Right renal pelvis (tissue), 4 donors: ENCODE data around the gene ST3GAL4. TPM values are rescaled to one million over a fixed set of nuclear protein-coding genes. Genes with fewer than 3 reads are reported as not detected.

Experiments
- DNase-seq, 4 donors: peaks; one replicate each; pipeline ENCODE4 v3.0.0-alpha.2; 2013; ENCODE audit warnings: low read depth in 4 of 4, low spot score in 3 of 4, missing footprints in 1 of 4
- polyA plus RNA-seq, 4 donors: library from polyadenylated mRNA; unstranded; fragments of 120-200 nt; gene quantifications; one replicate each; pipeline ENCODE4 v1.2.1, GENCODE V29; 2013; ENCODE audit not compliant: insufficient read length in 4 of 4

ST3GAL4 gene
- polyA plus RNA-seq, 4 donors: 17.1 to 21.9 (median 19.6) TPM

- DNase-seq: no peak
These were observed 47.6 kb downstream of the ST3GAL4 start for GRCh38 chr11:126403022-126403581.

GRCh38 chr11:126403658-126404057 is 48.2 kb downstream of the ST3GAL4 start:
- no peak for DNase-seq

GRCh38 chr11:126404367-126404766 is 48.9 kb downstream of the ST3GAL4 start:
- no peak for DNase-seq

GRCh38 chr11:126405374-126405773 is 49.9 kb downstream of the ST3GAL4 start:
- DNase-seq: no peak

GRCh38 chr11:126405906-126406305 is 50.4 kb downstream of the ST3GAL4 start:
- DNase-seq: no peak

DNA sequence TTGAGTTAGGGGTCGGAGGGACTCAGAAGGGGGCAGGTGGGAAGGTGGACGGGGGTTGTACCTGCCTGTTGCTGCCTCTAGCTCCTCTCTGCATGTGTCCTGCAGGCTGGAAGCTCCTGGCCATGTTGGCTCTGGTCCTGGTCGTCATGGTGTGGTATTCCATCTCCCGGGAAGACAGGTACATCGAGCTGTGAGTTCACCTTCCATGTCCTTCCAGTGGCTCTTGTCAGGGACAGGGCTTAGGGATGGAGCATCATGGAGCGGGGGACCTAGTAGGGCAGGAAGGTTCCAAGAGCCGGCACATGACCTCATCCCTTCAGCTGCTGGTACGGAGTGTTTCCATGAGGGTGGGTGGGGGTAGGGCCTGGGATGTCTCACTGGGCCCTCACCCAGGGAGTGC is 50.9 kb downstream of the ST3GAL4 start:
- DNase-seq: no peak

DNA sequence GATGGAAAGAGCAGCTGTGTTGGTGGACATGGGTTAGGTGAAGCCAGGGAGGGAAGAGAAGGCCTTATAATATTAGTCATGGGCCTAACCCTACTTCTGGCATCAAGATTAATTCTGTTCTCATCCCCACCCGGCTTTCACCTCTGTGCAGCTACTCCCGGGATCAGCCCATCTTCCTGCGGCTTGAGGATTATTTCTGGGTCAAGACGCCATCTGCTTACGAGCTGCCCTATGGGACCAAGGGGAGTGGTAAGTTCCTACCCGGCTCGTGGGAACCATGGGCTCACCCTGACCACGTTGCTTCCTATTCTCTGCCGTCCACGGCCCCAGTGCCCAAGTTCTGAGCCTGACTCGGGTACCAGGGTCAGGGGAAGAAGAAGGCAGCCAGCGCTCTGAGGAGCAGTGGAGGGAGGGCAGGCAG is 51.6 kb downstream of the ST3GAL4 start:
- no peak for DNase-seq

- no peak for DNase-seq
These were observed 52.3 kb downstream of the ST3GAL4 start for GRCh38 chr11:126407682-126408288.

- DNase-seq: no peak
These were observed 53.0 kb downstream of the ST3GAL4 start for GRCh38 chr11:126408496-126408895.

GRCh38 chr11:126408901-126409619 is 53.6 kb downstream of the ST3GAL4 start:
- DNase-seq: no peak

DNA sequence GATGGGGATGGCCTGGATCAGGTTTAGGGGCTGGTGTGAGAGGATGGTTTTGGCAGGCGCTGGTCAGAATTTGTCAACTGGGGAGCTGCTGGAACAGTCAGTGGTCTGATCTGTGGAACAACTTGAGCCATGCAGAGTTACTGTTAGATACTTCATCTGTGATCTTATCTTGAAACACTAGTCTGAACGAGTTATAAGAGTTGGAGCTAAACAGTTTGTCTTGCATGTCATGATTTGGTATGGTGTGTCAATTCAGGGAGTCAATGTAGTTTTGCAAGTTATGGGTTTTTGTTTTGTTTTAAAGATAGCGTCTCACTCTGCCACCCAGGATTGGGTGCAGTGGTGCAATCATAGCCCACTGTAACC is 54.1 kb downstream of the ST3GAL4 start:
- no peak for DNase-seq

- DNase-seq: no peak
These were observed 55.2 kb downstream of the ST3GAL4 start for GRCh38 chr11:126410649-126411048.

GRCh38 chr11:126411971-126412381 is 56.5 kb downstream of the ST3GAL4 start:
- DNase-seq: no peak

DNA sequence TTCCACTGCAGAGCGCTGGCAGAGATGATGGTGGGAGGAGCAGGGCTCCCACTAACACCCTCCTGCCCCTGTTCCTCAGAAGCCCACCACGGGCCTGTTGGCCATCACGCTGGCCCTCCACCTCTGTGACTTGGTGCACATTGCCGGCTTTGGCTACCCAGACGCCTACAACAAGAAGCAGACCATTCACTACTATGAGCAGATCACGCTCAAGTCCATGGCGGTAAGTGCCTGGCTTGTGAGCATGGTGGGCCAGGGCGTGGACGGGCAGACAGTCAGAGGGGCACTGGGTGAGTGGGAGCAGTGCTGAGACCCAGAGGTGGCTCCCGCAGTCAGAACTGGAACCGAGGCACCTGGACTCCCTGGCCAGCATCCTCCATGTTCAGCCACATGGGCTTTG is 57.9 kb downstream of the ST3GAL4 start:
- DNase-seq: no peak

DNA sequence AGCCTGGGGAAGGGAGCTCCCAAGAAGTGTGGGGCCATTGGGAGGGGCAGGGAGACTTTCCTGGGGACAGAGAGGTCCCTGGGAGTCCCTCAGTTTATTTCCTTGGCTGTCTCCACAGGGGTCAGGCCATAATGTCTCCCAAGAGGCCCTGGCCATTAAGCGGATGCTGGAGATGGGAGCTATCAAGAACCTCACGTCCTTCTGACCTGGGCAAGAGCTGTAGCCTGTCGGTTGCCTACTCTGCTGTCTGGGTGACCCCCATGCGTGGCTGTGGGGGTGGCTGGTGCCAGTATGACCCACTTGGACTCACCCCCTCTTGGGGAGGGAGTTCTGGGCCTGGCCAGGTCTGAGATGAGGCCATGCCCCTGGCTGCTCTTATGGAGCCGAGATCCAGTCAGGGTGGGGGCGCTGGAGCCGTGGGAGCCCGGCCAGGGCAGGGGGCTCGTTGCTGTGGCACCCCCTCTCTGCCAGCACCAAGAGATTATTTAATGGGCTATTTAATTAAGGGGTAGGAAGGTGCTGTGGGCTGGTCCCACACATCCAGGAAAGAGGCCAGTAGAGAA is 58.4 kb downstream of the ST3GAL4 start:
- no peak for DNase-seq

DNA sequence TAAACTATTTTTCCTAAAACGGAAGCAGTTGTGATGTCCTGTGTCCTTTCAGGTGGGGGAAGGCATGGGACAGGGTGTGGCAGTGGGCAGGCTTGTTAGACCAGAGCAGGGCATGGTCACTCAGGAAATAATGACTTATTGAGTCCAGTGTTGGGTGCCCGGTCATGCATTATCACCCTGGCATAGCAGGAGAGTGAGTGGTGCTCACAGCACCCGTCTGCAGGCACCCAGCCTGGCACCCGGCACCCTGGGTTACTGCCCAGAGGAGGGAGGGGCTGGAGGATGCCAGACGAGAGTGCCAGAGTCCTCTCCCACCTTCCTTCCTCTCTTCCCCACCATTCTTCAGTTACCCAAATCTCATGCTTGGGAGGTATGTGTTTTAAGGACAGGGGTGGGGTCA is 59.1 kb downstream of the ST3GAL4 start:
- DNase-seq: no peak

GRCh38 chr11:126415128-126415527 is 59.6 kb downstream of the ST3GAL4 start:
- peak in 3 of 4 donors; percentile 45 to 56 (median 50) for DNase-seq

GRCh38 chr11:126415669-126416420 is 60.4 kb downstream of the ST3GAL4 start:
- peak; percentile 58 to 74 (median 69) for DNase-seq

GRCh38 chr11:126416542-126417090 is 61.1 kb downstream of the ST3GAL4 start:
- peak in 3 of 4 donors; percentile 75 to 80 (median 76) for DNase-seq

GRCh38 chr11:126417091-126417862 is 61.8 kb downstream of the ST3GAL4 start:
- no peak for DNase-seq
